ENCODE data around the gene KRTAP5-2.
"Not testable (repeated sequence)": the region's sequence is repeated elsewhere in the genome, so short reads cannot be mapped to it uniquely, and the experiment has no call there.

The KRTAP5-2 gene

GRCh38 chr11:1597994-1598380 is at the start of gene KRTAP5-2:
Gene KRTAP5-2, minus strand, starts transcription at chr11:1598294. Its CDS starts 44 bp downstream, at chr11:1598250.
- DNase-seq = no peak

GRCh38 chr11:1646540-1646939 is 48.4 kb upstream of the KRTAP5-2 start:
- DNase-seq = not testable (repeated sequence)

GRCh38 chr11:1645357-1645821 is 47.3 kb upstream of the KRTAP5-2 start:
- no peak for DNase-seq

- no peak for DNase-seq
Measured at GRCh38 chr11:1644601-1645356, 46.7 kb upstream of the KRTAP5-2 start.

GRCh38 chr11:1643146-1643690 is 45.1 kb upstream of the KRTAP5-2 start:
- DNase-seq = no peak

GRCh38 chr11:1642288-1643145 is 44.4 kb upstream of the KRTAP5-2 start:
- no peak for DNase-seq

GRCh38 chr11:1641096-1641495 is 43.0 kb upstream of the KRTAP5-2 start:
- no peak for DNase-seq

- DNase-seq = no peak
Measured at GRCh38 chr11:1640076-1640946, 42.2 kb upstream of the KRTAP5-2 start.

- no peak for DNase-seq
Measured at GRCh38 chr11:1639666-1640065, 41.6 kb upstream of the KRTAP5-2 start.

GRCh38 chr11:1639102-1639620 is 41.1 kb upstream of the KRTAP5-2 start:
- DNase-seq = no peak

GRCh38 chr11:1638344-1638743 is 40.2 kb upstream of the KRTAP5-2 start:
- no peak for DNase-seq

GRCh38 chr11:1637628-1638027 is 39.5 kb upstream of the KRTAP5-2 start:
- DNase-seq = no peak

GRCh38 chr11:1636291-1636950 is 38.3 kb upstream of the KRTAP5-2 start:
- DNase-seq = no peak

- DNase-seq = no peak
Measured at GRCh38 chr11:1633864-1634263, 35.8 kb upstream of the KRTAP5-2 start.

- no peak for DNase-seq
Measured at GRCh38 chr11:1632053-1632714, 34.1 kb upstream of the KRTAP5-2 start.

GRCh38 chr11:1631066-1631568 is 33.0 kb upstream of the KRTAP5-2 start:
- no peak for DNase-seq

GRCh38 chr11:1630271-1630670 is 32.2 kb upstream of the KRTAP5-2 start:
- DNase-seq = no peak

- DNase-seq = no peak
Measured at GRCh38 chr11:1629326-1630185, 31.5 kb upstream of the KRTAP5-2 start, which contains the start of gene KRTAP5-5. Gene KRTAP5-5, plus strand, starts transcription at chr11:1629775. Its CDS starts 66 bp downstream, at chr11:1629841.

GRCh38 chr11:1628506-1629325 is 30.6 kb upstream of the KRTAP5-2 start:
- DNase-seq = no peak

All from T1000 (cell line).